Immature natural killer cell (primary cell): Measurements from ENCODE around the gene MYL7. TPM values are rescaled to one million over a fixed set of nuclear protein-coding genes. Genes with fewer than 3 reads are reported as not detected.

Experiments used
- DNase-seq, 3 donors: peaks; one replicate each; pipeline ENCODE4 v3.0.0; 2022; ENCODE audit warnings: mixed read lengths in 1 of 3
- H3K27ac Mint-ChIP-seq, 6 donors: one replicate each; pipeline ENCODE4 v1.8.0; 2020; ENCODE audit warnings: mixed read lengths in 6 of 6, mild to moderate bottlenecking in 5 of 6, inconsistent platforms in 4 of 6, moderate library complexity in 3 of 6
- H3K27me3 Mint-ChIP-seq, 3 donors: one replicate each; pipeline ENCODE4 v1.8.0; 2020 to 2021; ENCODE audit warnings: low read depth in 3 of 3, mild to moderate bottlenecking in 3 of 3, mixed read lengths in 3 of 3, moderate library complexity in 3 of 3, inconsistent platforms in 1 of 3
- H3K36me3 Mint-ChIP-seq, 3 donors: one replicate each; pipeline ENCODE4 v1.8.0; 2020; ENCODE audit warnings: mixed read lengths in 3 of 3, inconsistent platforms in 2 of 3, mild to moderate bottlenecking in 2 of 3
- H3K4me1 Mint-ChIP-seq, 2 donors: one replicate each; pipeline ENCODE4 v1.8.0; 2020; ENCODE audit warnings: inconsistent platforms in 2 of 2, mild to moderate bottlenecking in 2 of 2, mixed read lengths in 2 of 2, moderate library complexity in 1 of 2
- H3K4me3 Mint-ChIP-seq, 5 donors: one replicate each; pipeline ENCODE4 v1.8.0; 2020; ENCODE audit warnings: mild to moderate bottlenecking in 5 of 5, mixed read lengths in 5 of 5, inconsistent platforms in 3 of 5, moderate library complexity in 3 of 5
- H3K9me3 Mint-ChIP-seq, 6 donors: one replicate each; pipeline ENCODE4 v1.8.0; 2020; ENCODE audit warnings: mild to moderate bottlenecking in 6 of 6, mixed read lengths in 6 of 6, inconsistent platforms in 4 of 6, moderate library complexity in 3 of 6
- polyA plus RNA-seq, 3 donors: library from polyadenylated mRNA; unstranded; fragments of 300-500 nt; fragmentation: Illumina TruSeq; gene quantifications; one replicate each; pipeline ENCODE4 v1.2.3, GENCODE V29; 2021

The MYL7 gene
- polyA plus RNA-seq, 3 donors from 2014 or later, result not detected

DNA sequence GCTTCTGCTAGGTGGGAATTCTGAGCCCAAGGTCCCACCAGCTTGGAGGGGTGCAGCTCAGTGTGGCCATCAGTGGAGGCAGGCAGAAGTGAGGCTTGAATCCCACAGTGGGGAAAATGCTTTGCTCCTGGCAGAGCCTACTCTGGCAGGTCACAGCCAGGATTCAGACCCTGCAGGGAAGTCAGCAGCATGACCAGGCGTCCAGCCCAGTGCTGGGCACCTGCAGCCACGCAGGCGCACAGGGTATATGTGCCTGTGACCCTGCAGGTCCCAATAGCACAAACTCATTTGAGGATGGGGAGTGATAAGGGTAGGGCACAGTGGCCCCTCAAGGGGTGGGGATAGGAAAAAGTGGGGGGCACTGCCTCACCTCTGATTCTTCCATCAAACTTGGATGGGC is 45.4 kb downstream of the MYL7 start:
- H3K27ac Mint-ChIP-seq, result no peak overlapping the region

DNA sequence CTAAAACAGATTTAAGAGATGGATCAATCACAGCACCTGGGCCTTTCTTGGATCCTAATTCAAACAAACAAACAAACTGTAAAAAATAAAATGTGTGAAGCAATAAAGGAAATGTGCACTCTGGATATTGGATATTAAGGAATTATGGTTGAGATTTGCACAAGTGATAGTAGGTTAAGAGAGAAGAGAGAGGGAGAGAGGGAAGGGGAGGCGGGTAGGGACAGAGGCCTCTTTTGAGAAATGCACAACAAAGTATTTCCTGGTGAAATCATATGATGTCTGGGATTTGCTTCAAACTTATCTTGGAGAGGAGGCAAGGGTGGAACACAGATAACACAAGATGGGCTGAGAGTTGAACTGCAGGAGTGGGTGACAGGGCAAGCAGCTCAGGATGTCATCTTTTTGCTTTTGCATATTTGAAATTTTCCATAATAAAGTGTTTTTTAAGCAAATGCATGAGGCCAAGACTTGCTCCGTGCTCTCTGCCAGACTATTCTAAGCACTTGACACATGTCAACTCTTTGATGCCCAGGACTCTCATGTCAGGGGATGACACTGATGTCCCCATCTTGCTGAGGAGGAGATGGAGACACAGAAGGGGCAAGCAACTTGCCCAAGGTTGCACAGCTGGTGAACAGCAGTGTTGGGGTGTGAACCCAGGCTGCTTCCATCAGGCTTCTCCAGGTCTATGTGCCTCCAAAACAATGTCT is 46.1 kb downstream of the MYL7 start:
- Mint-ChIP-seq H3K27ac (peak overlapping the region in 1 of 6 donors; percentile 27), H3K4me1 (no peaks in the 10 kb centered on the region), H3K4me3 (no peak overlapping the region)

More for the DNA sequence above, 45.4 kb downstream of the MYL7 start:
- Mint-ChIP-seq H3K9me3 (no peaks in the 10 kb centered on the region), H3K4me3 (no peak overlapping the region), H3K4me1 (no peaks in the 10 kb centered on the region), H3K27me3 (peaks cover 0 to 11% (median 2%) of the 10 kb centered on the region in 3 donors), H3K36me3 (no peaks in the 10 kb centered on the region)
- no peak for DNase-seq

DNA sequence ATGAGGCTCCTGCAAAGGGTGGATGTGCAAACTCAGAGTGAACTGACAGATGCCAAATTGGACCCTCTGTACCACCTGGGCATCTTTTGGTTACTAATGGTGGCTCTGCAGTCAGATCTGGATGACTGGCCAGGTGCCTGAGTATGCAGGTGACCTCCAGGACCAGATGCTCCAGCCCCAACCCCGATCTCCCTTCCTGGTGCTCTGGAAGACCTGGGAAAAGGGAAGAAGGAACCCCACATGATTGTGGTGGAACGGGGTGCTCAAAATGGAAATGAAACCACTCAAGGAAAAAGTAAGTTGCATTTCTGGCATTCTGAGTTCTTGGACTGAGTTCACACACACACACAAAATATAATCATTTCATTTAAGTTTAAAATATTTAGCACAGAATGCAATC is 46.8 kb downstream of the MYL7 start:
- DNase-seq, result no peak
- peaks cover 0 to 6% (median 2%) of the 10 kb centered on the region in 3 donors for H3K27me3 Mint-ChIP-seq
- H3K4me3 Mint-ChIP-seq, result no peak overlapping the region
- no peaks in the 10 kb centered on the region for H3K9me3 Mint-ChIP-seq
- H3K36me3 Mint-ChIP-seq, result no peaks in the 10 kb centered on the region
- H3K27ac Mint-ChIP-seq, result no peak overlapping the region
- H3K4me1 Mint-ChIP-seq, result no peaks in the 10 kb centered on the region

More for the DNA sequence above, 46.1 kb downstream of the MYL7 start:
- H3K9me3 Mint-ChIP-seq, result no peaks in the 10 kb centered on the region
- no peaks in the 10 kb centered on the region for H3K36me3 Mint-ChIP-seq
- no peak for DNase-seq
- peaks cover 0 to 8% (median 2%) of the 10 kb centered on the region in 3 donors for H3K27me3 Mint-ChIP-seq

DNA sequence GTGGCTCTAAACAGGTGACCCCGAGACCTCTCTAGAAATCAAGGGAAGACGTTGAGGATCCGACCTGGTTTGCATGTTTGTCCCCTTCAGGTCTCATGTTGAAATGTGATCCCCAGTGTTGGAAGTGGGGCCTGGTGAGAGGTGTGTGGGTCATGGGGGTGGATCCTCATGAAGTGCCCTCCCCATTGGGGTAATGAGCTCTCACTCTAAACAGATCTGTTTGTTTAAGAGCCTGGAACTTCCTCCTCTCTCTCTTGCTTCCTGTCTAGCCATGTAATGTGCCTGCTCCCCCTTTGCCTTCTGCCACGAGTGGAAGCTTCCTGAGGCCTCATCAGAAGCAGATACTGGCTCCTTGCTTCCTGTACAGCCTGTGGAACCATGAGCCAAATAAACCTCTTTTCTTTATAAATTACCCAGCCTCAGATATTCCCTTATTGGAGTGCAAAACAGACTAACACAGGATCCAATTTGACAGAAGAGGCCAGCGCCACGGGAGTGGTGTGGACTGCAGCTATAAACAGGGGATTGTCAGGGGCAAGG is 48.0 kb downstream of the MYL7 start:
- peak overlapping the region in 1 of 6 donors; percentile 53 for H3K27ac Mint-ChIP-seq
- H3K9me3 Mint-ChIP-seq, result no peaks in the 10 kb centered on the region
- H3K4me3 Mint-ChIP-seq, result no peak overlapping the region
- H3K27me3 Mint-ChIP-seq, result peaks cover 0 to 7% (median 2%) of the 10 kb centered on the region in 3 donors
- no peak for DNase-seq
- no peaks in the 10 kb centered on the region for H3K36me3 Mint-ChIP-seq
- H3K4me1 Mint-ChIP-seq, result no peaks in the 10 kb centered on the region

Other genes starting within 250 kb of the MYL7 start
- gene URGCP, start 234.7 kb downstream of the MYL7 start, polyA plus RNA-seq, result 10 to 100 TPM in 2 of 3 donors, 1 to 10 TPM in 1; 9.4 to 18.9 (median 10.9) TPM
- 10 to 100 TPM in 2 of 3 donors, 1 to 10 TPM in 1; 6.2 to 11.5 (median 10.6) TPM for gene UBE2D4, start 214.9 kb downstream of the MYL7 start, polyA plus RNA-seq
- gene SPDYE1, start 143.4 kb downstream of the MYL7 start, polyA plus RNA-seq, result under 1 TPM in 1 of 3 donors, not detected in 2; 0.22 TPM
- 100 to 1,000 TPM; 237 to 306 (median 285) TPM for gene DBNL, start 96.6 kb downstream of the MYL7 start, polyA plus RNA-seq
- gene PGAM2, start 75.8 kb downstream of the MYL7 start, polyA plus RNA-seq, result not detected
- gene POLM, start 58.8 kb downstream of the MYL7 start, polyA plus RNA-seq, result 10 to 100 TPM in 1 of 3 donors, 1 to 10 TPM in 2; 5.1 to 23.3 (median 7.2) TPM
- gene AEBP1, start 37.0 kb downstream of the MYL7 start, polyA plus RNA-seq, result 1 to 10 TPM in 2 of 3 donors, not detected in 1; 1.5 TPM
- 10 to 100 TPM; 39.8 to 65.7 (median 48.4) TPM for gene POLD2, start 17.8 kb downstream of the MYL7 start, polyA plus RNA-seq
- gene GCK, start 48.1 kb upstream of the MYL7 start, polyA plus RNA-seq, result not detected
- 10 to 100 TPM; 39.1 to 64.9 (median 56.9) TPM for gene YKT6, start 59.6 kb upstream of the MYL7 start, polyA plus RNA-seq
- not detected for gene CAMK2B, start 184.3 kb upstream of the MYL7 start, polyA plus RNA-seq